ENCODE measurements around the gene HOOK2. TPM values are rescaled to one million over a fixed set of nuclear protein-coding genes. Genes with fewer than 3 reads are reported as not detected.

Gene HOOK2
- total and polyA plus RNA-seq, 2 of the 13 experiments (the other 11 are each of a cell fraction or from before 2014, with no cell fraction given): 9.2 to 12.9 TPM

GRCh38 chr19:12789904-12790619 is 14.7 kb upstream of the HOOK2 start (continued):
- TF ChIP-seq ZNF781 (CRISPR knock-in tag; IDR thresholded peaks at IDR 0.05; ENCODE audit: borderline replicate concordance, not compliant biosample characterization) (no peak), ZNF775 (CRISPR knock-in tag; IDR thresholded peaks at IDR 0.05; ENCODE audit: borderline replicate concordance) (no peak), HIC2 (CRISPR knock-in tag; IDR thresholded peaks at IDR 0.05; ENCODE audit: low read depth) (no peak), CENPBD1 (CRISPR knock-in tag; IDR thresholded peaks at IDR 0.05; ENCODE audit: borderline replicate concordance, low read depth) (no peak), TEF (CRISPR knock-in tag; IDR thresholded peaks at IDR 0.05) (no peak), SRSF4 (IDR thresholded peaks at IDR 0.05; ENCODE audit: low read depth, low read length, poor library complexity, severe bottlenecking) (no peak), KDM6A (CRISPR knock-in tag; IDR thresholded peaks at IDR 0.05; ENCODE audit: low read depth) (no peak), MXD1 (CRISPR knock-in tag; IDR thresholded peaks at IDR 0.05) (peak; percentile 61; the same call in 1 of the 2 replicates), ISL2 (CRISPR knock-in tag; IDR thresholded peaks at IDR 0.05) (peak; percentile 29; the same call in 1 of the 2 replicates), ZNF792 (CRISPR knock-in tag; IDR thresholded peaks at IDR 0.05) (no peak), RARG (CRISPR knock-in tag; IDR thresholded peaks at IDR 0.05; ENCODE audit: low read depth) (no peak), TAF1 (CRISPR knock-in tag; IDR thresholded peaks at IDR 0.05) (peak; percentile 56; the same call in 1 of the 2 replicates), GLI4 (CRISPR knock-in tag; IDR thresholded peaks at IDR 0.05; ENCODE audit: borderline replicate concordance) (0 out of 2 replicates have a peak, but pooled peaks have one; percentile 21), RAD21 (CRISPR knock-in tag; IDR thresholded peaks at IDR 0.05) (peak; percentile 30; the same call in 1 of the 2 replicates), PRMT3 (CRISPR knock-in tag; IDR thresholded peaks at IDR 0.05; ENCODE audit: borderline replicate concordance, low read depth) (no peak), FOXJ3 (CRISPR knock-in tag; IDR thresholded peaks at IDR 0.05; ENCODE audit: borderline replicate concordance) (no peak), KDM3A (CRISPR knock-in tag; IDR thresholded peaks at IDR 0.05; ENCODE audit: low read depth) (no peak), BATF2 (CRISPR knock-in tag; IDR thresholded peaks at IDR 0.05) (no peak)
- TF ChIP-seq, protein P1, sequence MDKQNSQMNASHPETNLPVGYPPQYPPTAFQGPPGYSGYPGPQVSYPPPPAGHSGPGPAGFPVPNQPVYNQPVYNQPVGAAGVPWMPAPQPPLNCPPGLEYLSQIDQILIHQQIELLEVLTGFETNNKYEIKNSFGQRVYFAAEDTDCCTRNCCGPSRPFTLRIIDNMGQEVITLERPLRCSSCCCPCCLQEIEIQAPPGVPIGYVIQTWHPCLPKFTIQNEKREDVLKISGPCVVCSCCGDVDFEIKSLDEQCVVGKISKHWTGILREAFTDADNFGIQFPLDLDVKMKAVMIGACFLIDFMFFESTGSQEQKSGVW (CRISPR knock-in tag; IDR thresholded peaks at IDR 0.05; ENCODE audit: borderline replicate concordance): no peak
- TF ChIP-seq, protein P2, sequence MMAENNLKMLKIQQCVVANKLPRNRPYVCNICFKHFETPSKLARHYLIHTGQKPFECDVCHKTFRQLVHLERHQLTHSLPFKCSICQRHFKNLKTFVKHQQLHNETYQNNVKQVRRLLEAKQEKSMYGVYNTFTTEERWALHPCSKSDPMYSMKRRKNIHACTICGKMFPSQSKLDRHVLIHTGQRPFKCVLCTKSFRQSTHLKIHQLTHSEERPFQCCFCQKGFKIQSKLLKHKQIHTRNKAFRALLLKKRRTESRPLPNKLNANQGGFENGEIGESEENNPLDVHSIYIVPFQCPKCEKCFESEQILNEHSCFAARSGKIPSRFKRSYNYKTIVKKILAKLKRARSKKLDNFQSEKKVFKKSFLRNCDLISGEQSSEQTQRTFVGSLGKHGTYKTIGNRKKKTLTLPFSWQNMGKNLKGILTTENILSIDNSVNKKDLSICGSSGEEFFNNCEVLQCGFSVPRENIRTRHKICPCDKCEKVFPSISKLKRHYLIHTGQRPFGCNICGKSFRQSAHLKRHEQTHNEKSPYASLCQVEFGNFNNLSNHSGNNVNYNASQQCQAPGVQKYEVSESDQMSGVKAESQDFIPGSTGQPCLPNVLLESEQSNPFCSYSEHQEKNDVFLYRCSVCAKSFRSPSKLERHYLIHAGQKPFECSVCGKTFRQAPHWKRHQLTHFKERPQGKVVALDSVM (CRISPR knock-in tag; IDR thresholded peaks at IDR 0.05): peak; percentile 79
- TF ChIP-seq, protein P3, sequence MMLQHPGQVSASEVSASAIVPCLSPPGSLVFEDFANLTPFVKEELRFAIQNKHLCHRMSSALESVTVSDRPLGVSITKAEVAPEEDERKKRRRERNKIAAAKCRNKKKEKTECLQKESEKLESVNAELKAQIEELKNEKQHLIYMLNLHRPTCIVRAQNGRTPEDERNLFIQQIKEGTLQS (CRISPR knock-in tag; IDR thresholded peaks at IDR 0.05): no peak

All from HepG2 (cell line).